ENCODE results near the gene FRMD4A. TPM values are rescaled to one million over a fixed set of nuclear protein-coding genes. Genes with fewer than 3 reads are reported as not detected.

FRMD4A gene
- polyA plus RNA-seq, 1 of the 3 experiments (the other 2 are of a cell fraction): 37.7 TPM

GRCh38 chr10:14156104-14156503, 174.6 kb downstream of the FRMD4A start:
- no peak overlapping the region for H2AFZ ChIP-seq (ENCODE audit: low read depth)
- no peak overlapping the region for H3K27ac ChIP-seq (ENCODE audit: low read depth in 2 of 2, low read length in 1 of 2)
- no peak overlapping the region for H3K4me3 ChIP-seq (ENCODE audit: low read depth in 2 of 2, low read length in 1 of 2)
- H3K79me2 ChIP-seq (ENCODE audit: insufficient read depth): no peaks in the 10 kb centered on the region
- POLR2A ChIA-PET: no interaction called here
- H3K36me3 ChIP-seq (replicated peaks in 1 of 2; ENCODE audit: control insufficient read depth in 1 of 2, insufficient read depth in 2 of 2, low read length in 1 of 2): no peaks in the 10 kb centered on the region
- TF ChIP-seq RAD21 (IDR thresholded peaks at IDR 0.05; ENCODE audit: low read length): no peak
- no peak for TF ChIP-seq RFX5 (IDR thresholded peaks at IDR 0.05; ENCODE audit: low read length)
- TF ChIP-seq, protein P1, sequence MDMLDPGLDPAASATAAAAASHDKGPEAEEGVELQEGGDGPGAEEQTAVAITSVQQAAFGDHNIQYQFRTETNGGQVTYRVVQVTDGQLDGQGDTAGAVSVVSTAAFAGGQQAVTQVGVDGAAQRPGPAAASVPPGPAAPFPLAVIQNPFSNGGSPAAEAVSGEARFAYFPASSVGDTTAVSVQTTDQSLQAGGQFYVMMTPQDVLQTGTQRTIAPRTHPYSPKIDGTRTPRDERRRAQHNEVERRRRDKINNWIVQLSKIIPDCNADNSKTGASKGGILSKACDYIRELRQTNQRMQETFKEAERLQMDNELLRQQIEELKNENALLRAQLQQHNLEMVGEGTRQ (IDR thresholded peaks at IDR 0.05; ENCODE audit: borderline replicate concordance, low read depth, low read length): no peak
- TF ChIP-seq IRF3 (IDR thresholded peaks at IDR 0.05; ENCODE audit: low read depth, low read length): no peak
- no peak for TF ChIP-seq FOSL2 (IDR thresholded peaks at IDR 0.05; ENCODE audit: borderline replicate concordance, low read depth)
- TF ChIP-seq USF1 (IDR thresholded peaks at IDR 0.05; ENCODE audit: borderline replicate concordance, low read depth): no peak
- no peak for TF ChIP-seq PBX3 (IDR thresholded peaks at IDR 0.05)
- TF ChIP-seq TEAD4 (IDR thresholded peaks at IDR 0.05; ENCODE audit: borderline replicate concordance, insufficient read depth): no peak
- TF ChIP-seq TAF1 (IDR thresholded peaks at IDR 0.05; ENCODE audit: borderline replicate concordance, low read depth, low read length): no peak
- TF ChIP-seq RCOR1 (IDR thresholded peaks at IDR 0.05; ENCODE audit: low read length): no peak
- no peak for TF ChIP-seq GATA2 (CRISPR knock-in tag; IDR thresholded peaks at IDR 0.05)
- TF ChIP-seq MAX (IDR thresholded peaks at IDR 0.05; ENCODE audit: low read depth): no peak
- no peak for TF ChIP-seq EP300 (IDR thresholded peaks at IDR 0.05; ENCODE audit: borderline replicate concordance in 1 of 2, low read depth in 1 of 2, low read length in 1 of 2)
- TF ChIP-seq MXI1 (IDR thresholded peaks at IDR 0.05; ENCODE audit: low read depth, low read length): no peak
- H3F3A ChIP-seq (replicated peaks; ENCODE audit: insufficient read depth): no peaks in the 10 kb centered on the region
- no peak overlapping the region for H3K4me2 ChIP-seq
- 53% methylated on average over 5 of the region's 5 CpGs for WGBS (ENCODE audit: low lambda C conversion rate)
- H3K4me1 ChIP-seq (ENCODE audit: control insufficient read depth in 1 of 2, insufficient read depth in 2 of 2, low read depth in 1 of 2, low read length in 1 of 2): no peaks in the 10 kb centered on the region; a peak in 1 of 4 replicates
- no peaks in the 10 kb centered on the region for H3K27me3 ChIP-seq (ENCODE audit: insufficient read depth)
- CTCF ChIA-PET: no interaction called here
- no peaks in the 10 kb centered on the region for H3K9me3 ChIP-seq
- H3K9me2 ChIP-seq: no peaks in the 10 kb centered on the region
- no peak overlapping the region for H3K9ac ChIP-seq
- H4K20me1 ChIP-seq (ENCODE audit: insufficient read depth): no peaks in the 10 kb centered on the region
- DNase-seq: no peak
